Measurements from ENCODE around the gene RELL1.
A peak's percentile ranks its signal among the peaks of the same experiment; 100 is the strongest.

RELL1 gene

GRCh38 chr4:37665333-37666320 lies 20.5 kb downstream of the RELL1 start:
- DNase-seq (ENCODE audit: low read depth, low spot score): no peak

DNA sequence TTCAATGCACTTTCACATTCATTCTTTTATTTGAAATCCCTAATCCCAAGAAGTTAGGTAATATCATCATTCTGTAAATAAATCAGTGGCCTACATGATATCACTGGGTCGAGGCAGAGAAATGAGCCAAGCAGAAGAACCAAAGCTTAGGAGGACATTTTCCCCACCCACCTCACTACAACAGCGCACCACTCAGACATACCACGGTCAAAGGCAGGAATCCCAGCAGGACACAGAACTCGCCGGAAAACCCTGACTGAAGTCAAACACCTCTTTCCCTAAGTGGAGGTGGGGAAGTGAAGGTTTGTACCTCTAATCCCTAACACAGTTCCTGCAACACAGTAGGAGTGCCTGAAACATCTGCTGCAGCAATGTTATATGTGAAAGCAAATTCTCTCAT lies 21.5 kb downstream of the RELL1 start:
- no peak for DNase-seq (ENCODE audit: low read depth, low spot score)

DNA sequence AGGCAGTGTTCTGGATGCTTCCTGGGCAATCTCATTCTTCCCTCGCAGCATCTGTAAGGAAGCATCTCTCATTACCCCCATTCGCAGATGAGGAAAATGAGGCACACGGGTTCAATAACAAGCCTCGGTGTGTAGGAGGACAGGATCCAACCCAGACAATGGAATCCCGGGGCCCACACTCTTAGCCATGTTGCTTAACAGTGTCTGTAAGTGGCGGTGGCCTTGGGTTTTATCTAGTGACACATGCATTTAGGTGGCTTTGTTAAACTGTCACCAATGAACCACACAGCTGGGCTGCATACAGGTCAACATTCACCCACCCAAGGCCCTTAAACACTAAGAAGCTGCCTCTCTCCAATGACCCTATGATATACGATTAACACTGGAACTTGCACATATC lies 22.6 kb downstream of the RELL1 start:
- no peak for DNase-seq (ENCODE audit: low read depth, low spot score)

- peak; percentile 21 for DNase-seq (ENCODE audit: low read depth, low spot score)
Observed at GRCh38 chr4:37662861-37663390, 23.2 kb downstream of the RELL1 start.

GRCh38 chr4:37662251-37662650 lies 23.9 kb downstream of the RELL1 start:
- DNase-seq (ENCODE audit: low read depth, low spot score): no peak

DNA sequence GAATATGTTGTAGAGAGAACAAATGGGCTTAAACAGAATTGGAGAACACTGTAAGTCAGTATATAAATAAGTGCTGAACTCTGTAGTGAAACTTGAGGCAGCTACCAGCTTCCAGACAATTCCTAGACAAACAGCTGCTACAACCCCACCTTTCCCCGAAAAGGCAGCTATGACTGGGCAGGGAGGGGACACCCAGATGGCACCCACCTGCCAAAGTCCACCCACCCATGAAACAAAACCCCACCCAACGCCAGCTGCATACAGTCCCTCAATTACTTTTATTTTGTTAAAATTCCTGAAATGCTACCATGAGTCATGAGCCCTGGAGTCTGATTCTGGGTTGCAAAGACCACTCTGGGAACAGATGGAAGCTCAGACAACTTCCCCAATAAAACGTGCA lies 24.4 kb downstream of the RELL1 start:
- peak; percentile 59 for DNase-seq (ENCODE audit: low read depth, low spot score)

- no peak for DNase-seq (ENCODE audit: low read depth, low spot score)
Observed at GRCh38 chr4:37659696-37660095, 26.5 kb downstream of the RELL1 start.

DNA sequence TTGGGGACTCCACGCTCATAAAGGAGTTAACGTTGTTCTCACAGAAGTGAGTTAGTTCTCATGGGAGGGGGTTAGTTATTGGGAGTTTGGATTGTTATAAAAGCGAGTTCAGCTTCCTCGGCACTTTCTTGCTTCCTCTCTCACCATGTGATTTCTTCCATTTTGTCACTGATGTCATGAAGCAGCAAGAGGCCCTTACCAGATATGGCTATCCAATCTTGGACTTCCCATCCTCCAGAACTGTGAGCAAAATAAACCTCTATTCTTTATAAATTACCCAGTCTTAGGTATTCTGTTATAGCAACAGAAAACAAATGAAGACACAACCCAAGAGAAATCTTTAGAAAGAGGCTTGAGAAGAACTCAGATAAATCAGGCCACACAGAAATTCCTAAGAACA lies 29.5 kb downstream of the RELL1 start:
- no peak for DNase-seq (ENCODE audit: low read depth, low spot score)

DNA sequence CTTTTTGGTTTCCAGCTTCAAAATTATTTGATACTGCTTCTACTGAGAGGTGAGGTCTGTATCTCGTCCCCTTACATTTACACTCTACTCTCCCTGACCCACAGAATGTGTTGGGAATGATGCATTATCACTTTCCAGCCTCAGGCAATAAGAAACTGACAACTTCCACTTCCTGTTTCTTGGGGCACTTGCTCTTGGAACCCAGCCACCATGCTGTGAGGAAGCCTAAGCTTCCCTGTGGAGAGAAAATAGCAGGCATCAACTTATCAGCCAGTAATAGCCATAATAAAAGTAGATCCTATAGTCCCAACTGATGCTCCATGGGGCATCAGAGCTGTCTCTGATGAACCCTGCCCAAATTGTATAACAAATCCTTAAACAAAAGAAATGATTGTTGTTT lies 32.6 kb downstream of the RELL1 start:
- DNase-seq (ENCODE audit: low read depth, low spot score): no peak

GRCh38 chr4:37652747-37653527 lies 33.2 kb downstream of the RELL1 start:
- no peak for DNase-seq (ENCODE audit: low read depth, low spot score)

- no peak for DNase-seq (ENCODE audit: low read depth, low spot score)
Observed at GRCh38 chr4:37651781-37652377, 34.3 kb downstream of the RELL1 start.

DNA sequence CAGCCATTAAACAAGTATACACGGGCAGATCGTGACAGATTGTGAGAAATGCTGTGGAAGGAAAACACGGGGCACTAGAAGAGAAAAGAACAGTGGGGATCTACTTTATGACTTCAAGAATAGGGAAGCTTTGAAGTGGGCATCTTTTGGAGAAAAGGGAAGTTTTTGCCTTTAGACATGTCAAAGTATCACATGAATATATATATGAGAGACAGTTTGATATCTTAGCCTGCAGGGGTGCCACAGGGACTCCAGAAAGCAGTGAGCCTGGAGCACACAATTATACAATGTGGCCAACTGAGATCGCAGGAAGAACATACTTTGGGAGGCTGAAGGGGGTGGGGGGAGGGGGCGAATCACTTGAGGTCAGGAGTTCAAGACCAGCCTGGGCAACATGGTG lies 35.7 kb downstream of the RELL1 start:
- no peak for DNase-seq (ENCODE audit: low read depth, low spot score)

DNA sequence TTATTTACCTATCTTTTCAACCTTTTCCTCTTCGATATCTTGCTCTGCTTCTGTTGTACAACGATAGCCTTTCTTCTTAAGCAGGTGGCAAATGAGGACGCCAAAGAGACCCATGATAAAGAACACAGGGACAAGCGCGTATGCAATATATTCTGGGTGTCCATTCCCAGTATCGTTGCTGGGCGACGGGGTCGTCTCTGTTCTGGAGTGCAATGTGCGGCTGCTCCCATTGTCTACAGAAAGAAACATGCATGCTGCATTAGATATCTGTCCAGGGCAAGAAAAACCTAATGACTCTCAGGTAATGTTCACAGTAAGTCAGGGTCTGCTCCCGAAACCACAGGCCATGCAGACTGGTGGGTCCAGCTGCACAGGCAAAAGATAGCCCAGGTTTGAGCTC lies 36.9 kb downstream of the RELL1 start:
- no peak for DNase-seq (ENCODE audit: low read depth, low spot score)

DNA sequence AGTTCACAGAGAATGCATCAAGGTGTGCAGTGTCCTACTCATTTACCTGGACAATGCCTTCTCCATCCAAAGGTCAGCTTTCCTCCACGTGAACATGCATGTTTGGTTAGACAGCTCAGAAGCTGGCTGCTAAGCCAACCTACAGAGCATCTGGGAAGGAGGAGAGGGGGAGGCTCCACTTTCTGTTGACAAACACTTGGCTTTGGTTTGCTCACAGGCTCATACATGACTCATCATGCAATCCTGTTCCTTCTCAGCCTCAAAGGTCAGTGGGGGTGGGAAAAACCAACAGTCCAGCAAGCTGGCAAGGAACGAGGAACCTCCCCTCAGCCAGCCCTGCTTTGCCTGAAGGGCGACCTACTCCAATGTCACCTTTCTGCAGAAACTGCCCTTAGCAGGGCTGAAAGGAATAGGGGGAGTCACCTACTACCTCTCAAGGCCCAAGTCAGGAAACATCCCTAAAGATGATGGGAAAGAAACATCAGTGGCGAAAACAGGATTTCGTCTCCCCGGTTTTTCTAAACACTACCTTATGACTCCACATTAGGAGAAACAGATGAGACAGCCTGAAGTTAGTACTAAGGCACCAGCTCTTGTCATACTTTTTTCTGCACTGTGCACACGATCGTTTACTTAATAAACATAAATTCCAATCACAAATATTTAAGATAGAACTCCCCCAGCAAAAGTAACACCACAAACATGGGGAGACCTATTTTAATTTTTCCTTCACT lies 37.9 kb downstream of the RELL1 start:
- peak; percentile 91 for DNase-seq (ENCODE audit: low read depth, low spot score)

DNA sequence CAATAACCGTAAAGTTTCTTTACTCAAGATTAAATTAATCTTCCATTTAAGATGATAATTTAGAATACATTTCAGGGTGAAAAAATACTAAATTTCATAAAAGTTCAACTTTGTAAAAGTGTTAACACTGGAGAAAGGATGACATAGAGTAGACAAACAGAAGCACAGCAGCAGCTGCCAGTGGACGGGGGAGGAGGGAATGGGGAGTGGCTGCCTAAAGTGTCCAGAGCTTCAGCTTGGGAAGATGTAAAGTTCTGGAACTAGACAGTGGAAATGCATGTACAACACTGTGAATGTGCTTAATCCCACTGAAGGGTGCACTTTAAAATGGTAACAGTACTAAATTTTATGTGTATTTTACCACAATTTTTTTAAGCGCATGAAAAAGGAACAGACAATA lies 39.9 kb downstream of the RELL1 start:
- DNase-seq (ENCODE audit: low read depth, low spot score): no peak

DNA sequence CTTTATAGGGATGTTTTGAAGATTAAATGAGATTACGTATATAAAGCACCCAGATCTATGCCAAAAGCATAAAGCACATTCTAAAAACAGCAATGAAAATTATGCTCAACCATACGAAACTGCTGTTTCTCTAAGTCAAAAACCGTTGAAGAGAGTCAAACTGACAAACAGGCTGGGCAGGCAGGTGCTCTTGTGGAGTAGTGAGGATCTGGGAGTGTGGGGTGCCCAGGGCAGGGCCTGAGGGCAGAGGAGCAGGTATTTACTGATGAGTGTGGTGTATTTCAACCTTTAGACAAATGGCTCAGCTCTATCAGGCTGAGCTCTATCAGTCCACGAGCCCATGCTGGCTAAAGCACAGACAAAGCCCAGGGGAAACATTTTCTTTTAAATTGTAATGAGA lies 40.4 kb downstream of the RELL1 start:
- DNase-seq (ENCODE audit: low read depth, low spot score): no peak

DNA sequence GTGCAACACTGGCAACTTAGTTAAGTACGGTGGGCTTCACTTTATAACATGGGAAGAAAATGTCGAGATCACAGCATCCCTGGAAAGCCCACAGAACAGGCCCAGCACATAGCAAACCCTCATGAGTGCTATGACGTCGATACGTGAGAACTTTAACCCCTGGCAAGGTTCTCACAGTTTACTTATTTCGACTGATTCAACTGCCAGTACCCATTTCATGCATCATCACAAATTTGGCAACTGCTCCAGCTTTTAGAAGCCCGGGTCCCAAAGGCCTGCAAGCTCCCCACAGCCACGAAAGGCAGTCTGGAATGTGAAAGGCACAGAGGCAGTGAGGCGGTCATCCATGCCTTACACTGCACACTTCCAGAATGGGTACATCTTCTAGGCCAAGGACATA lies 41.2 kb downstream of the RELL1 start:
- peak; percentile 69 for DNase-seq (ENCODE audit: low read depth, low spot score)

DNA sequence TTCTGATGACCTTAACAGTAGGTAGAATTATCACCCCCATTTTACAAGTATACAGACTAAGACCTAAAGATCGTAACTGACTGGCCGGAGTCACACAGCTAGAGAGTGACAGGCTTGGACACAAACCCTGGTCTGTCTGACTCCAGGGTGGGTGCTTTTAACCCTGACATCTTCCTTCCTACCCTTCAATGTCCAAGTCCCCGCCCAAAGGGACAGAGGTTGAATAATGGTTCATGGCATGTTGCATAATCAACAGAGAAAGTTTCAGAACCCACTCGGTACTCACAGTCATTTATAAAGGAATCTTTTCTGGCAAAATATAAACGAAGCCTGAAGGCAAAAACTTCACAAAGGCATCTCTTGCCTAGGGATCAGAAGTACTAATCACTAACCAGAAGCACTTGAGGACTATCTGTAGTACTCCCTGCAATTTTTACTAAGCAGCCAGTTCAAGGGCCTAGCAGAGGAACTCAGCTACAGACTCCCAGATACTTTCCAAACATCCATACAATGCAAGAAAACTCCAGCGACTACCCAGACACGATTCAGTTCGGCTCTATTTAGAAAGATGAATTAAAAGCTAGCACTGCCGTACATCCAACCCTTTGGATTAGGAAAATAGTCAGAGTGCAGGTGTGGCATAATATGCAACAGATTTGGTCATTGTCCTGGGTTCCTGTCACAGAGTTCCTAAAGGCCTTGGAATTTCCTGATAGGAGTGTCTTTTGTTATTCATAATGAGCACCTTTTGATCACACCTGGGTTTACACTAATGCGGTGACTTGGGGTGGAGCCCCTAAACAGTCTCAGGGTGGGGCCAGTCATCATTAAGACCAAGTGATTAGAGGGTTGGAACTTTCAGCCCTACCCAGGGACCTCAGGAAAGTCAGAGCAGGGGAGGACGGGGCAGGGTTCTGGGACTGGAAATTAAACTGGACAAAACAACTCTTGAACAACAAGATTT lies 44.0 kb downstream of the RELL1 start:
- no peak for DNase-seq (ENCODE audit: low read depth, low spot score)

GRCh38 chr4:37641352-37641751 lies 44.8 kb downstream of the RELL1 start:
- DNase-seq (ENCODE audit: low read depth, low spot score): no peak

Data from astrocyte of the hippocampus (primary cell).